ENCODE measurements around the gene MTAP. TPM values are rescaled to one million over a fixed set of nuclear protein-coding genes. Genes with fewer than 3 reads are reported as not detected.

MTAP gene
- total RNA-seq, 2 experiments from 2014 or later: 59.6 to 77.0 TPM

GRCh38 chr9:21873540-21874221, 71.2 kb downstream of the MTAP start:
- ATAC-seq: no peak
- ChIA-PET CTCF (no interaction called here), POLR2A (no interaction called here)
- Mint-ChIP-seq H3K9me3 (ENCODE audit: low read depth) (peaks cover 29% of the 10 kb centered on the region), H3K27ac (no peak overlapping the region), H3K36me3 (ENCODE audit: low read depth) (peaks cover 64% of the 10 kb centered on the region), H3K4me3 (no peak overlapping the region), H3K4me1 (peaks cover 2% of the 10 kb centered on the region), H3K27me3 (no peaks in the 10 kb centered on the region)
- intact Hi-C loops (cut with DNase I, micrococcal nuclease): no loop called here
- DNase-seq: no peak

DNA sequence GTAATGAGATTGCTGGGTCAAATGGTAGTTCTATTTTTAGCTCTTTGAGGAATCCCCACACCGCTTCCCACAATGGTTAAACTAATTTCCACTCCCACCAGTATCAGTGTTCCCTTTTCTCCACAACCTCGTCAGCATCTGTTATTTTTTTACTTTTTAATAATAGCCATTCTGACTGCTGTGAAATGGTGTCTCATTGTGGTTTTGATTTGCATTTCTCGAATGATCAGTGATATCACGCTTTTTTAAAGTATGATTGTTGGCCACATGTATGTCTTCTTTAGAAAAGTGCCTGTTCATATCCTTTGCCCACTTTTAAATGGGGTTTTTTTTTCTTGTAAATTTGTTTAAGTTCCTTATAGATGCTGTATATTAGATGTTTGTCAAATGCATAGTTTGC, 73.5 kb downstream of the MTAP start:
- H3K9me3 Mint-ChIP-seq (ENCODE audit: low read depth): peaks cover 37% of the 10 kb centered on the region
- no peak overlapping the region for H3K27ac Mint-ChIP-seq
- H3K36me3 Mint-ChIP-seq (ENCODE audit: low read depth): peaks cover 83% of the 10 kb centered on the region
- no peak overlapping the region for H3K4me3 Mint-ChIP-seq
- ChIA-PET POLR2A (no interaction called here), CTCF (interaction anchor here (1.3 to 1.5 kb wide), 2 partner anchors 62 to 64 kb away, joined by 3 to 6 read pairs; no protein-coding TSS in a partner anchor)
- H3K4me1 Mint-ChIP-seq: peaks cover 2% of the 10 kb centered on the region
- ATAC-seq: no peak
- no peak for DNase-seq
- intact Hi-C loops (cut with DNase I, micrococcal nuclease): no loop called here
- no peaks in the 10 kb centered on the region for H3K27me3 Mint-ChIP-seq

DNA sequence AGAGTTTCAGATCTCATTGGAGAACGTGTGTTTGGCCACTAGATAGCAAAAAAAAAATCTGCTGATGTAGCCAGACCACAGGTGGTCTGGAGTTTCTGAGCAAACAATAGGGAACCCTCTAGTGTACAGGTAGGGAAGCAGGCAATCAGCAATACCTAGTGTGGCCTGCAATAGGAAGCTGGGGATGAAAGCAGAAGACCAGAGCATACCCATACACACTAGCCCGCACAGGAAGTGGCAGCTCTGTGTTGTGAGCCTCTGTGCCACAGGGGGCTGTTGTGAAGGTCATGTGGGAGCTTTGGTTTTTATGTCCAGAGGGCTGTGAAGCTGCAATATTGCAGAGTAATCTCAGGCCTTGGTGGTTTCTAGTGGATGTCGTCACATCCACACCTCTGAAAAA, 81.2 kb downstream of the MTAP start:
- H3K27ac Mint-ChIP-seq: no peak overlapping the region
- ATAC-seq (no peak), DNase-seq (no peak)
- intact Hi-C loops (cut with DNase I, micrococcal nuclease): no loop called here
- H3K9me3 Mint-ChIP-seq (ENCODE audit: low read depth): peaks cover 32% of the 10 kb centered on the region
- POLR2A ChIA-PET: no interaction called here
- no peaks in the 10 kb centered on the region for H3K4me1 Mint-ChIP-seq
- no peak overlapping the region for H3K4me3 Mint-ChIP-seq
- CTCF ChIA-PET: interaction anchor here (0.6 kb wide), 1 partner anchor 20 kb away, joined by 3 read pairs; no protein-coding TSS in a partner anchor
- peaks cover 66% of the 10 kb centered on the region for H3K36me3 Mint-ChIP-seq (ENCODE audit: low read depth)
- H3K27me3 Mint-ChIP-seq: no peaks in the 10 kb centered on the region

DNA sequence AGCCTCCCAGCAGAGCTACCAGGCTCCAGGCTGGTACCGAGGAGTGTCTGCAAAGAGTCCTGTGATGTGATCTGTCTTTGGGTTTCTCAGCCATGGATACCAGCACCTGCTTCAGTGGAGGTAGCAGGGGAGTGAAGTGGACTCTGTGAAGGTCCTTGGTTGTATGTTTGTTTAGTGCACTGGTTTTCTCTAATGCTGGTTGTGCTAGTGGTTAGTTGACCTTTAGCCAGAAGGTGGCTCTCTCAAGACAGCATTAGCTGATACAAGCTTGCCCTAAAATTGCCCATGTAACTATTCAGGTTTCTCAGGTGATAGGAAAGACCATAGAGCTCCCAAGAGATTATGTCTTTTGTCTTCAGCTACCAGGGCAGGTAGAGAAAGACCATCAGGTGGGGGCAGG, 87.2 kb downstream of the MTAP start:
- ChIA-PET POLR2A (no interaction called here), CTCF (no interaction called here)
- H3K4me3 Mint-ChIP-seq: no peak overlapping the region
- DNase-seq (no peak), ATAC-seq (no peak)
- H3K27me3 Mint-ChIP-seq: no peaks in the 10 kb centered on the region
- H3K4me1 Mint-ChIP-seq: no peaks in the 10 kb centered on the region
- no peak overlapping the region for H3K27ac Mint-ChIP-seq
- H3K36me3 Mint-ChIP-seq (ENCODE audit: low read depth): peaks cover 76% of the 10 kb centered on the region
- intact Hi-C loops (cut with DNase I, micrococcal nuclease): no loop called here
- H3K9me3 Mint-ChIP-seq (ENCODE audit: low read depth): peaks cover 39% of the 10 kb centered on the region

GRCh38 chr9:21890696-21891095, 88.3 kb downstream of the MTAP start:
- Mint-ChIP-seq H3K4me1 (no peaks in the 10 kb centered on the region), H3K9me3 (ENCODE audit: low read depth) (peaks cover 41% of the 10 kb centered on the region), H3K27ac (no peak overlapping the region), H3K27me3 (no peaks in the 10 kb centered on the region), H3K4me3 (no peak overlapping the region), H3K36me3 (ENCODE audit: low read depth) (peaks cover 72% of the 10 kb centered on the region)
- ATAC-seq (no peak), DNase-seq (no peak)
- ChIA-PET POLR2A (no interaction called here), CTCF (no interaction called here)
- intact Hi-C loops (cut with DNase I, micrococcal nuclease): no loop called here

DNA sequence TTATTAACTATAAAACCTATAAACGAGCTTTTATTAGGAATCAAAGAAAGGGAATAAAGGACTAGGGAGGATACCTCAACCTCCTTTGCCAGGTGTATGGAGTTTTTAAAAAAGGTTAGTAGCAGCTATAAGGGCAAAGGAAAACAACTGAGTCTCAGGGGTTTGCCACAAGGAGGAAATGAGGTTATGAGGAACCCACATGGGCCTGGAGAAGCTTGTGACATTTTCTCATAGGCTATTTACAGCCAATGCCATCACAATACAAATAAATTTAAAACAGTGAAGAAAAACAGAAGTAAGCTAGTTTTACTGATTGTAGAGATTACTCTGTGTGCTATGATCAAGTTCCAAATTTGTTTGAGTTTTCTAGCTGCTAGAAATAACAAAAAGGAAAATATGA, 99.1 kb downstream of the MTAP start:
- Mint-ChIP-seq H3K36me3 (ENCODE audit: low read depth) (peaks cover 19% of the 10 kb centered on the region), H3K9me3 (ENCODE audit: low read depth) (peaks cover 43% of the 10 kb centered on the region), H3K4me1 (no peaks in the 10 kb centered on the region), H3K27ac (no peak overlapping the region), H3K4me3 (no peak overlapping the region), H3K27me3 (no peaks in the 10 kb centered on the region)
- DNase-seq: no peak
- CTCF ChIA-PET: interaction anchor here (1.2 to 1.6 kb wide), 2 partner anchors 32 to 38 kb away, joined by 3 to 4 read pairs; no protein-coding TSS in a partner anchor
- ATAC-seq: no peak
- intact Hi-C loops (cut with DNase I, micrococcal nuclease): no loop called here
- POLR2A ChIA-PET: no interaction called here

GRCh38 chr9:21902136-21902535, 99.7 kb downstream of the MTAP start:
- DNase-seq: no peak
- no peak for ATAC-seq
- H3K4me3 Mint-ChIP-seq: no peak overlapping the region
- H3K27ac Mint-ChIP-seq: no peak overlapping the region
- H3K4me1 Mint-ChIP-seq: no peaks in the 10 kb centered on the region
- ChIA-PET POLR2A (no interaction called here), CTCF (interaction anchor here (1.2 to 1.6 kb wide), 2 partner anchors 31 to 37 kb away, joined by 3 to 4 read pairs; no protein-coding TSS in a partner anchor)
- intact Hi-C loops (cut with DNase I, micrococcal nuclease): no loop called here
- peaks cover 43% of the 10 kb centered on the region for H3K9me3 Mint-ChIP-seq (ENCODE audit: low read depth)
- peaks cover 23% of the 10 kb centered on the region for H3K36me3 Mint-ChIP-seq (ENCODE audit: low read depth)
- no peaks in the 10 kb centered on the region for H3K27me3 Mint-ChIP-seq

DNA sequence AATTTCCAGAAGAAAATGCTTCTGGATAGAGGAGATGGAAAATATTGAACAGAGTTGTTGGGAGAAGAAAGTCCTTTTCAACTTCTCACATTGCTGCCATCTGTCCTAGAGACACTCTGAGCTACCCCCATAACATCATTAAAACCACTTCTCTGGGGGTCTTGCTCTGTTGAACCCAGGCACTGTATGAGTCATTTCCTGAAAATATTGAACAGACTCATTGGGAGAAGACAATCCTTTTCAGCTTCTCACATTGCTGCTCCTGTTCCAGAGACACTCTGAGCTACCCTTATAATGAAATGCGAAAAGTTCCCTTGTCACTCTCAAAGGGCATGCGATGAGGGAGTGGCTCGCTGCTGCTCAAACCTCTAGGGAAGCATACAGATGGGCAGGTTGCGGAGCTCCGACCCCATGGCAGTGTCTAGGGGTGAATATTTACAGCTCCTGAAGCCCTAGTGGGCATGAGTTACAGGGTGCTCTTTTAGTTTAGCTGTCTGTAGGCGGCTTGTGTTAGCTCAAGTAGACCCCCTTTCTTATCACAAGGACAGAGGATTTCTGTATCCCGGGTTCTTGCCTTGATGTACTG, 101.0 kb downstream of the MTAP start:
- no peak overlapping the region for H3K27ac Mint-ChIP-seq
- no peak for DNase-seq
- CTCF ChIA-PET: interaction anchor here (0.7 kb wide), 1 partner anchor 20 kb away, joined by 3 read pairs; no protein-coding TSS in a partner anchor
- H3K9me3 Mint-ChIP-seq (ENCODE audit: low read depth): peaks cover 43% of the 10 kb centered on the region
- ATAC-seq: no peak
- no peaks in the 10 kb centered on the region for H3K27me3 Mint-ChIP-seq
- peaks cover 31% of the 10 kb centered on the region for H3K36me3 Mint-ChIP-seq (ENCODE audit: low read depth)
- no peak overlapping the region for H3K4me3 Mint-ChIP-seq
- intact Hi-C loops (cut with DNase I, micrococcal nuclease): no loop called here
- POLR2A ChIA-PET: interaction anchor here (0.6 kb wide), 1 partner anchor 114 kb away, joined by 12 read pairs; no protein-coding TSS in a partner anchor
- no peaks in the 10 kb centered on the region for H3K4me1 Mint-ChIP-seq

- ATAC-seq: no peak
- peaks cover 42% of the 10 kb centered on the region for H3K9me3 Mint-ChIP-seq (ENCODE audit: low read depth)
Measured at GRCh38 chr9:21904371-21904770, 101.9 kb downstream of the MTAP start.

GRCh38 chr9:21904776-21905175, 102.3 kb downstream of the MTAP start:
- ChIA-PET POLR2A (no interaction called here), CTCF (no interaction called here)
- intact Hi-C loops (cut with DNase I, micrococcal nuclease): no loop called here
- Mint-ChIP-seq H3K36me3 (ENCODE audit: low read depth) (peaks cover 35% of the 10 kb centered on the region), H3K27me3 (no peaks in the 10 kb centered on the region), H3K27ac (no peak overlapping the region), H3K4me1 (no peaks in the 10 kb centered on the region), H3K9me3 (ENCODE audit: low read depth) (peaks cover 41% of the 10 kb centered on the region), H3K4me3 (no peak overlapping the region)
- DNase-seq (no peak), ATAC-seq (no peak)

More at GRCh38 chr9:21904371-21904770, 101.9 kb downstream of the MTAP start:
- Mint-ChIP-seq H3K36me3 (ENCODE audit: low read depth) (peaks cover 34% of the 10 kb centered on the region), H3K4me3 (no peak overlapping the region), H3K4me1 (no peaks in the 10 kb centered on the region), H3K27ac (no peak overlapping the region), H3K27me3 (no peaks in the 10 kb centered on the region)
- DNase-seq: no peak
- intact Hi-C loops (cut with DNase I, micrococcal nuclease): no loop called here
- POLR2A ChIA-PET: no interaction called here
- CTCF ChIA-PET: no interaction called here

- ATAC-seq (no peak), DNase-seq (no peak)
- Mint-ChIP-seq H3K27me3 (no peaks in the 10 kb centered on the region), H3K9me3 (ENCODE audit: low read depth) (peaks cover 35% of the 10 kb centered on the region), H3K27ac (no peak overlapping the region), H3K36me3 (ENCODE audit: low read depth) (peaks cover 40% of the 10 kb centered on the region), H3K4me1 (no peaks in the 10 kb centered on the region), H3K4me3 (no peak overlapping the region)
- CTCF ChIA-PET: interaction anchor here (0.6 to 1.1 kb wide), 2 partner anchors 11 to 49 kb away, joined by 3 to 5 read pairs; no protein-coding TSS in a partner anchor
- POLR2A ChIA-PET: no interaction called here
- intact Hi-C loops (cut with DNase I, micrococcal nuclease): no loop called here
Measured at GRCh38 chr9:21906213-21906612, 103.8 kb downstream of the MTAP start.

- intact Hi-C loops (cut with DNase I, micrococcal nuclease): no loop called here
Measured at GRCh38 chr9:21906881-21907280, 104.4 kb downstream of the MTAP start.

More at GRCh38 chr9:21906881-21907280, 104.4 kb downstream of the MTAP start:
- ATAC-seq (no peak), DNase-seq (no peak)
- no peaks in the 10 kb centered on the region for H3K4me1 Mint-ChIP-seq
- no peak overlapping the region for H3K27ac Mint-ChIP-seq
- POLR2A ChIA-PET: no interaction called here
- H3K36me3 Mint-ChIP-seq (ENCODE audit: low read depth): peaks cover 44% of the 10 kb centered on the region
- no peaks in the 10 kb centered on the region for H3K27me3 Mint-ChIP-seq
- CTCF ChIA-PET: no interaction called here
- peaks cover 39% of the 10 kb centered on the region for H3K9me3 Mint-ChIP-seq (ENCODE audit: low read depth)
- H3K4me3 Mint-ChIP-seq: no peak overlapping the region

Data from activated CD4-positive, alpha-beta T cell treated with anti-CD3 and anti-CD28 coated beads for 36 hours (primary cell).